ENCODE data around the gene IGF2BP2. TPM values are rescaled to one million over a fixed set of nuclear protein-coding genes. Genes with fewer than 3 reads are reported as not detected.
"Not testable (repeated sequence)": the region's sequence is repeated elsewhere in the genome, so short reads cannot be mapped to it uniquely, and the experiment has no call there.

Gene IGF2BP2
- total RNA-seq, 4 donors from 2014 or later: 3.9 to 13.5 (median 8.1) TPM

DNA sequence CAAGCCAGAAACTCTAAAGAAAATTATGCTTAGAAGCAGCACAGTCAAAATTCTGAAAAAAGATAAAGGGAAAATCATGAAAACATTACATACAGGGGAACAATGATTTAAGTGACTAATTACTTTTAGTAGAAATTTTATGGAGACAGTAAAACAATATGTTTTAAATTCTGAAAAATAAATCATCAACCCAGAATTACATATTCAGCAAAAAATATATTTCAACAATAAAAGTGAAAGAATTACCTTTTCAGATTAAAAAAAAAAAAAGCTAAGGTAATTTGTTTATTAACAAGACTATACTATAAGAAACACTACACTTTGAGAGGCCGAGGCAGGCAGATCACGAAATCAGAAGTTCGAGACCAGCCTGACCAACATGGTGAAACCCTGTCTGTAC is 32.4 kb upstream of the IGF2BP2 start:
- Histone ChIP-seq H3K9me3 (peaks cover 0 to 16% (median 0%) of the 10 kb centered on the region in 3 donors), H3K4me3 (no peak overlapping the region), H3K27me3 (no peaks in the 10 kb centered on the region), H3K27ac (no peak overlapping the region), H3K4me1 (no peaks in the 10 kb centered on the region), H3K36me3 (no peaks in the 10 kb centered on the region)
- no peak for ATAC-seq
- no peak for TF ChIP-seq POLR2AphosphoS5 (IDR thresholded peaks at IDR 0.05)
- TF ChIP-seq CTCF (IDR thresholded peaks at IDR 0.05): no peak
- TF ChIP-seq EP300 (IDR thresholded peaks at IDR 0.05): no peak
- no peak for TF ChIP-seq POLR2A (IDR thresholded peaks at IDR 0.05)
- WGBS, 2 donors (ENCODE audit: low coverage in 1 of 2): 87% methylated on average over 3 of the region's 3 CpGs; no CpG with 5 or more reads in 1 of the 2 donors

GRCh38 chr3:185856652-185857051 is 31.8 kb upstream of the IGF2BP2 start:
- H3K9me3 ChIP-seq: peaks cover 0 to 16% (median 0%) of the 10 kb centered on the region in 3 donors
- TF ChIP-seq POLR2AphosphoS5 (IDR thresholded peaks at IDR 0.05): no peak
- TF ChIP-seq POLR2A (IDR thresholded peaks at IDR 0.05): no peak
- TF ChIP-seq CTCF (IDR thresholded peaks at IDR 0.05): no peak
- TF ChIP-seq EP300 (IDR thresholded peaks at IDR 0.05): no peak

GRCh38 chr3:185853771-185854170 is 28.9 kb upstream of the IGF2BP2 start:
- peaks cover 0 to 16% (median 0%) of the 10 kb centered on the region in 3 donors for H3K9me3 ChIP-seq
- not testable (repeated sequence) for H3K36me3 ChIP-seq, ATAC-seq, H3K4me3 ChIP-seq, H3K27me3 ChIP-seq, H3K27ac ChIP-seq, H3K4me1 ChIP-seq
- 73% methylated on average over 3 of the region's 3 CpGs; no CpG with 5 or more reads in 1 of the 2 donors for WGBS, 2 donors (ENCODE audit: low coverage in 1 of 2)

More at GRCh38 chr3:185856652-185857051, 31.8 kb upstream of the IGF2BP2 start:
- H3K4me3 ChIP-seq: no peak overlapping the region
- no peaks in the 10 kb centered on the region for H3K27me3 ChIP-seq
- H3K36me3 ChIP-seq: no peaks in the 10 kb centered on the region
- H3K27ac ChIP-seq: no peak overlapping the region
- no peak for ATAC-seq
- H3K4me1 ChIP-seq: no peaks in the 10 kb centered on the region

DNA sequence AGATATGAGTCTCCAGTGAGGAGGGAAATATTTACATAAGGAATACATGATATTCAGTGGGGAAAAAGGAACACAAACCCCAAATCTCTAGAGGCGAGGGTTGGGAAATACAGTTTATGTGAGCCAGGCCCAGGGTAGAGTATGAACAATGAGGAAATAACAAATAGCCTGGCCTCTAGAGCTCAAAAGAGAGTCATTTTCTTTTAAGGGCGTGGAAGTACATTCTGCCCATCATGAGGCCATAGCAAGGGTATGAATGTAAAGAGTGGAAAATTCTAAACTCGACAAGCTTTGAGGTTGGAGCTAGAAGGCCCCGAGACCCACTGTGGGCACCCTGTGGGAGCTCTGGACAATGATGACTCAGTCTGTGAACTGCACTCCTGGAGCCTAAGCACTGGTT is 27.8 kb upstream of the IGF2BP2 start:
- Histone ChIP-seq H3K4me1 (no peaks in the 10 kb centered on the region), H3K36me3 (no peaks in the 10 kb centered on the region), H3K4me3 (no peak overlapping the region), H3K9me3 (peaks cover 0 to 13% (median 0%) of the 10 kb centered on the region in 3 donors), H3K27ac (no peak overlapping the region), H3K27me3 (peaks cover 4% of the 10 kb centered on the region)
- ATAC-seq: no peak
- TF ChIP-seq EP300 (IDR thresholded peaks at IDR 0.05) (no peak), CTCF (IDR thresholded peaks at IDR 0.05) (no peak), POLR2A (IDR thresholded peaks at IDR 0.05) (no peak), POLR2AphosphoS5 (IDR thresholded peaks at IDR 0.05) (no peak)
- 91 to 93% methylated on average over 4 of the region's 4 CpGs for WGBS, 2 donors (ENCODE audit: low coverage in 1 of 2)

GRCh38 chr3:185851959-185852358 is 27.1 kb upstream of the IGF2BP2 start:
- TF ChIP-seq EP300 (IDR thresholded peaks at IDR 0.05): no peak
- TF ChIP-seq POLR2A (IDR thresholded peaks at IDR 0.05): no peak
- no peak for TF ChIP-seq CTCF (IDR thresholded peaks at IDR 0.05)
- TF ChIP-seq POLR2AphosphoS5 (IDR thresholded peaks at IDR 0.05): no peak
- no peak overlapping the region for H3K4me3 ChIP-seq
- no CpG with 5 or more reads among the region's 1 CpG for WGBS, 2 donors (ENCODE audit: low coverage in 1 of 2)
- no peak overlapping the region for H3K27ac ChIP-seq
- no peaks in the 10 kb centered on the region for H3K4me1 ChIP-seq
- peaks cover 0 to 9% (median 0%) of the 10 kb centered on the region in 3 donors for H3K9me3 ChIP-seq
- H3K36me3 ChIP-seq: no peaks in the 10 kb centered on the region
- ATAC-seq: no peak
- peaks cover 4% of the 10 kb centered on the region for H3K27me3 ChIP-seq
